SK-N-SH treated with all-trans-retinoic acid at 6 μM for 48 hours (cell line): ENCODE measurements around the gene CLK3.

Experiments used
- ARNTL ChIP-seq: fragments of 450-650 bp; formaldehyde crosslinking; IDR thresholded peaks from 2 replicates; pipeline ENCODE4 v1.5.0; 2020; ENCODE audit warnings: low read depth, mild to moderate bottlenecking, moderate library complexity, borderline replicate concordance
- CREB5 ChIP-seq: fragments of 250-450 bp; sonication (Bioruptor Pico); IDR thresholded peaks from 2 replicates; pipeline ENCODE4 v1.5.1; 2020; ENCODE audit warnings: low read depth, mild to moderate bottlenecking, moderate library complexity
- CSDC2 ChIP-seq: fragments of 250-450 bp; sonication (Bioruptor Pico); IDR thresholded peaks from 2 replicates; pipeline ENCODE4 v1.5.0; 2020; ENCODE audit warnings: mild to moderate bottlenecking, moderate library complexity
- ESRRG ChIP-seq: fragments of 250-450 bp; sonication (Bioruptor Pico); IDR thresholded peaks from 2 replicates; pipeline ENCODE4 v1.6.1; 2021; ENCODE audit warnings: mild to moderate bottlenecking
- GLIS3 ChIP-seq: fragments of 250-450 bp; sonication (Bioruptor Pico); IDR thresholded peaks from 2 replicates; pipeline ENCODE4 v1.5.0; 2020; ENCODE audit warnings: mild to moderate bottlenecking, moderate library complexity
- POU6F1 ChIP-seq: fragments of 250-450 bp; sonication (Bioruptor Pico); IDR thresholded peaks from 2 replicates; pipeline ENCODE4 v1.8.0; 2021; ENCODE audit warnings: low read depth, mild to moderate bottlenecking, moderate library complexity, borderline replicate concordance
- PPARA ChIP-seq: fragments of 250-450 bp; sonication (Bioruptor Pico); IDR thresholded peaks from 2 replicates; pipeline ENCODE4 v1.5.0; 2020; ENCODE audit warnings: mild to moderate bottlenecking, borderline replicate concordance
- RARB ChIP-seq: fragments of 250-450 bp; sonication (Bioruptor Pico); IDR thresholded peaks from 2 replicates; pipeline ENCODE4 v1.8.0; 2021; ENCODE audit warnings: mild to moderate bottlenecking, moderate library complexity
- SNAI2 ChIP-seq: fragments of 250-450 bp; sonication (Bioruptor Pico); IDR thresholded peaks from 2 replicates; pipeline ENCODE4 v1.5.0; 2020; ENCODE audit warnings: mild to moderate bottlenecking, moderate library complexity
- ZFP30 ChIP-seq: fragments of 450-650 bp; formaldehyde crosslinking; IDR thresholded peaks from 2 replicates; pipeline ENCODE4 v1.5.0; 2022; ENCODE audit warnings: mild to moderate bottlenecking, moderate library complexity
- ZNF70 ChIP-seq: fragments of 450-650 bp; formaldehyde crosslinking; IDR thresholded peaks from 2 replicates; pipeline ENCODE4 v1.5.0; 2020; ENCODE audit warnings: mild to moderate bottlenecking, moderate library complexity
- TF ChIP-seq, protein P1 (sequence below): fragments of 250-450 bp; sonication (Bioruptor Pico); IDR thresholded peaks from 2 replicates; pipeline ENCODE4 v1.5.1; 2021; ENCODE audit warnings: mild to moderate bottlenecking, moderate library complexity
- TF ChIP-seq, protein P2 (sequence below): fragments of 250-450 bp; sonication (Bioruptor Pico); IDR thresholded peaks from 2 replicates; pipeline ENCODE4 v1.5.0; 2020; ENCODE audit warnings: mild to moderate bottlenecking, moderate library complexity

DNA sequence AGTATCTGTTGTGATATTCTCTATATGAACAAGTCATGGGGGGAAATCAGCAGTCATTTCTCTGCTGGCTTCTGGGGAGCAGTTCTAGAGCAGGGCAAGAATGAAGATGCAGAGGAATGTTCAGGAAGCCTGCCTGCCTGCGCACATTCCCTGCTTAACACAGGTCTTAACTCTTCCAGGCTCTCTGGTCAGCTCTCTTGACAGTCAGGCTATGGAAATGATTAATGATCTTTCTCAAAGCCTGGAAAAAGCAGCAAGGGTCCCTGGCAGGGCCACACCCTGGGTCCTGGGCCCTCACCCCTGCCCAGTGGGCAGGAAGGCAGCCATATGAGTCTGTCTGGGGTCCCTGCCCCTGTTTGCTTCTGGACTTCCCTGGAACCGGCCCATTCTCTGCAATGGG is 31.4 kb upstream of the CLK3 start:
- TF ChIP-seq ESRRG (CRISPR knock-in tag) = no peak
- TF ChIP-seq, protein P1, sequence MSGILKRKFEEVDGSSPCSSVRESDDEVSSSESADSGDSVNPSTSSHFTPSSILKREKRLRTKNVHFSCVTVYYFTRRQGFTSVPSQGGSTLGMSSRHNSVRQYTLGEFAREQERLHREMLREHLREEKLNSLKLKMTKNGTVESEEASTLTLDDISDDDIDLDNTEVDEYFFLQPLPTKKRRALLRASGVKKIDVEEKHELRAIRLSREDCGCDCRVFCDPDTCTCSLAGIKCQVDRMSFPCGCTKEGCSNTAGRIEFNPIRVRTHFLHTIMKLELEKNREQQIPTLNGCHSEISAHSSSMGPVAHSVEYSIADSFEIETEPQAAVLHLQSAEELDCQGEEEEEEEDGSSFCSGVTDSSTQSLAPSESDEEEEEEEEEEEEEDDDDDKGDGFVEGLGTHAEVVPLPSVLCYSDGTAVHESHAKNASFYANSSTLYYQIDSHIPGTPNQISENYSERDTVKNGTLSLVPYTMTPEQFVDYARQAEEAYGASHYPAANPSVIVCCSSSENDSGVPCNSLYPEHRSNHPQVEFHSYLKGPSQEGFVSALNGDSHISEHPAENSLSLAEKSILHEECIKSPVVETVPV (CRISPR knock-in tag) = no peak
- no peak for TF ChIP-seq RARB (CRISPR knock-in tag)
- TF ChIP-seq ARNTL (CRISPR knock-in tag) = no peak
- no peak for TF ChIP-seq GLIS3
- TF ChIP-seq ZNF70 (CRISPR knock-in tag) = no peak
- TF ChIP-seq, protein P2, sequence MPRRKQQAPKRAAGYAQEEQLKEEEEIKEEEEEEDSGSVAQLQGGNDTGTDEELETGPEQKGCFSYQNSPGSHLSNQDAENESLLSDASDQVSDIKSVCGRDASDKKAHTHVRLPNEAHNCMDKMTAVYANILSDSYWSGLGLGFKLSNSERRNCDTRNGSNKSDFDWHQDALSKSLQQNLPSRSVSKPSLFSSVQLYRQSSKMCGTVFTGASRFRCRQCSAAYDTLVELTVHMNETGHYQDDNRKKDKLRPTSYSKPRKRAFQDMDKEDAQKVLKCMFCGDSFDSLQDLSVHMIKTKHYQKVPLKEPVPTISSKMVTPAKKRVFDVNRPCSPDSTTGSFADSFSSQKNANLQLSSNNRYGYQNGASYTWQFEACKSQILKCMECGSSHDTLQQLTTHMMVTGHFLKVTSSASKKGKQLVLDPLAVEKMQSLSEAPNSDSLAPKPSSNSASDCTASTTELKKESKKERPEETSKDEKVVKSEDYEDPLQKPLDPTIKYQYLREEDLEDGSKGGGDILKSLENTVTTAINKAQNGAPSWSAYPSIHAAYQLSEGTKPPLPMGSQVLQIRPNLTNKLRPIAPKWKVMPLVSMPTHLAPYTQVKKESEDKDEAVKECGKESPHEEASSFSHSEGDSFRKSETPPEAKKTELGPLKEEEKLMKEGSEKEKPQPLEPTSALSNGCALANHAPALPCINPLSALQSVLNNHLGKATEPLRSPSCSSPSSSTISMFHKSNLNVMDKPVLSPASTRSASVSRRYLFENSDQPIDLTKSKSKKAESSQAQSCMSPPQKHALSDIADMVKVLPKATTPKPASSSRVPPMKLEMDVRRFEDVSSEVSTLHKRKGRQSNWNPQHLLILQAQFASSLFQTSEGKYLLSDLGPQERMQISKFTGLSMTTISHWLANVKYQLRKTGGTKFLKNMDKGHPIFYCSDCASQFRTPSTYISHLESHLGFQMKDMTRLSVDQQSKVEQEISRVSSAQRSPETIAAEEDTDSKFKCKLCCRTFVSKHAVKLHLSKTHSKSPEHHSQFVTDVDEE (CRISPR knock-in tag) = no peak
- TF ChIP-seq PPARA (CRISPR knock-in tag) = no peak
- TF ChIP-seq ZFP30 (CRISPR knock-in tag) = no peak
- TF ChIP-seq CREB5 (CRISPR knock-in tag) = no peak
- TF ChIP-seq CSDC2 = no peak
- no peak for TF ChIP-seq SNAI2 (CRISPR knock-in tag)
- TF ChIP-seq POU6F1 (CRISPR knock-in tag) = no peak
